ENCODE data around the gene ROBO1.
"Not testable (repeated sequence)": the region's sequence is repeated elsewhere in the genome, so short reads cannot be mapped to it uniquely, and the experiment has no call there.

Gene ROBO1

GRCh38 chr3:79543218-79543982, 224.4 kb downstream of the ROBO1 start:
- DNase-seq, result no peak

- DNase-seq, result no peak
These were observed 233.1 kb downstream of the ROBO1 start for GRCh38 chr3:79534727-79535126.

- DNase-seq, result no peak
These were observed 236.1 kb downstream of the ROBO1 start for GRCh38 chr3:79531566-79532295.

GRCh38 chr3:79521221-79521848, 246.5 kb downstream of the ROBO1 start:
- no peak for DNase-seq

GRCh38 chr3:79517766-79518413, 249.9 kb downstream of the ROBO1 start:
- no peak for DNase-seq

GRCh38 chr3:79516795-79517194, 251.0 kb downstream of the ROBO1 start:
- DNase-seq, result no peak

GRCh38 chr3:79515072-79515471, 252.7 kb downstream of the ROBO1 start:
- DNase-seq, result no peak

- no peak for DNase-seq
These were observed 253.7 kb downstream of the ROBO1 start for GRCh38 chr3:79514069-79514468.

- DNase-seq, result no peak
These were observed 261.0 kb downstream of the ROBO1 start for GRCh38 chr3:79506751-79507150.

- DNase-seq, result not testable (repeated sequence)
These were observed 265.5 kb downstream of the ROBO1 start for GRCh38 chr3:79502216-79502681.

- DNase-seq, result no peak
These were observed 270.2 kb downstream of the ROBO1 start for GRCh38 chr3:79497447-79498111.

- no peak for DNase-seq
These were observed 276.7 kb downstream of the ROBO1 start for GRCh38 chr3:79491029-79491641.

- no peak for DNase-seq
These were observed 277.4 kb downstream of the ROBO1 start for GRCh38 chr3:79490165-79491028.

GRCh38 chr3:79488407-79488806, 279.4 kb downstream of the ROBO1 start:
- no peak for DNase-seq

GRCh38 chr3:79480746-79481145, 287.1 kb downstream of the ROBO1 start:
- DNase-seq, result no peak

GRCh38 chr3:79478620-79479019, 289.2 kb downstream of the ROBO1 start:
- no peak for DNase-seq

- DNase-seq, result no peak
These were observed 290.6 kb downstream of the ROBO1 start for GRCh38 chr3:79477242-79477641.

- DNase-seq, result no peak
These were observed 293.8 kb downstream of the ROBO1 start for GRCh38 chr3:79473993-79474392.

GRCh38 chr3:79467721-79468120, 300.1 kb downstream of the ROBO1 start:
- no peak for DNase-seq

- no peak for DNase-seq
These were observed 306.5 kb downstream of the ROBO1 start for GRCh38 chr3:79461129-79461792.

GRCh38 chr3:79453600-79453999, 314.2 kb downstream of the ROBO1 start:
- DNase-seq, result no peak

Measured in CD4-positive, alpha-beta T cell treated with Interleukin-12 subunit alpha and Interleukin-12 subunit beta, for 1 hour (primary cell).